HG02642 (cell line): ENCODE data around the gene DEF6.

Experiments used
- ATAC-seq: cut with Tn5 transposase; IDR thresholded peaks from one replicate; pipeline ENCODE4 v1.9.1; 2021; ENCODE audit warnings: mild to moderate bottlenecking; ENCODE audit not compliant: unreplicated experiment, poor library complexity

The DEF6 gene

GRCh38 chr6:35341557-35341956 lies 43.9 kb downstream of the DEF6 start:
- ATAC-seq = no peak

- ATAC-seq = peak; percentile 97
Observed at GRCh38 chr6:35342258-35343091, 44.9 kb downstream of the DEF6 start, which contains the start of gene PPARD. Gene PPARD, plus strand, starts transcription at chr6:35342558. Its CDS starts 68,530 bp downstream, at chr6:35411088.

- no peak for ATAC-seq
Observed at GRCh38 chr6:35343092-35343834, 45.6 kb downstream of the DEF6 start.

GRCh38 chr6:35343835-35344550 lies 46.4 kb downstream of the DEF6 start:
- ATAC-seq = no peak

GRCh38 chr6:35351422-35351821 lies 53.8 kb downstream of the DEF6 start:
- ATAC-seq = no peak

GRCh38 chr6:35352735-35353134 lies 55.1 kb downstream of the DEF6 start:
- ATAC-seq = no peak

- no peak for ATAC-seq
Observed at GRCh38 chr6:35354361-35355135, 56.9 kb downstream of the DEF6 start.

- no peak for ATAC-seq
Observed at GRCh38 chr6:35356391-35356790, 58.8 kb downstream of the DEF6 start.

- ATAC-seq = no peak
Observed at GRCh38 chr6:35357677-35358076, 60.1 kb downstream of the DEF6 start.

GRCh38 chr6:35358086-35358485 lies 60.5 kb downstream of the DEF6 start:
- no peak for ATAC-seq

GRCh38 chr6:35359346-35359743 lies 61.7 kb downstream of the DEF6 start:
- no peak for ATAC-seq

- ATAC-seq = no peak
Observed at GRCh38 chr6:35359744-35360348, 62.2 kb downstream of the DEF6 start.

- no peak for ATAC-seq
Observed at GRCh38 chr6:35360349-35361138, 62.9 kb downstream of the DEF6 start.

- no peak for ATAC-seq
Observed at GRCh38 chr6:35362200-35362599, 64.6 kb downstream of the DEF6 start.

- ATAC-seq = no peak
Observed at GRCh38 chr6:35363293-35363750, 65.7 kb downstream of the DEF6 start.

GRCh38 chr6:35365594-35366203 lies 68.1 kb downstream of the DEF6 start:
- ATAC-seq = no peak

- no peak for ATAC-seq
Observed at GRCh38 chr6:35366204-35366596, 68.6 kb downstream of the DEF6 start.

GRCh38 chr6:35367646-35368037 lies 70.0 kb downstream of the DEF6 start:
- ATAC-seq = no peak
